SK-N-MC (cell line): ENCODE results near the gene CCDC3.

Source experiments
- EZH2 ChIP-seq: fragments of 200-600 bp; sonication (generic); IDR thresholded peaks from one replicate; pipeline ENCODE4 v1.6.1; 2017; ENCODE audit warnings: antibody characterized with exemption
- POLR2AphosphoS5 ChIP-seq: IDR thresholded peaks from 2 replicates; pipeline ENCODE4 v1.6.1; 2012; ENCODE audit warnings: mild to moderate bottlenecking, low read depth, low read length, borderline replicate concordance

DNA sequence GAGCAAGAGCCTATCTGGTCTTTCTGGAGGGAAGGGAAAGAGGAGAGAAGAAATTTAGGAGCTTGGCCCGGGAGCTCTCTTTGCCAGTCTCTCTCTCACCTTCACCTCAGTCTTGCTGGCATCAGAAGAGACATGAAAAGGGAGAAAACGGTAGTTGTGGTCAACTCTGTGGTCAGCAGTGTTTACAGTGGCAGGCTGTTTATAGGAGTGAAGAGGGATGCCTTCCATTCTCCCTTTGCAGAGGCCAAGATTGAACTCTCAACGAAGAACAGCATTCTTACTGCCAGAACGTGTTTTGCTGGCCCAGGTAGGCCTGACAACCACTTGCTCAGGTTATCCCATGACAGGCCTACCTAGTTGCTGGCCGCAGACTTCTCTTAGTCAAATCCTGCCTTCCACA lies 133.3 kb downstream of the CCDC3 start:
- TF ChIP-seq EZH2 (no peak), POLR2AphosphoS5 (no peak)
